Caco-2 (cell line): ENCODE data around the gene KIAA0825. TPM values are rescaled to one million over a fixed set of nuclear protein-coding genes. Genes with fewer than 3 reads are reported as not detected.

Experiments
- BruUV-seq: library from RNA; stranded (reverse); fragments of 400-500 nt; replicated peaks from 2 replicates; lab custom pipeline; 2021; lab: Mats Ljungman, UMichigan
- CTCF ChIA-PET: fragments of 300-600 bp; sonication (Branson Sonifier 250); formaldehyde crosslinking; loops from one replicate; lab custom pipeline; 2022; ENCODE audit warnings: antibody characterized with exemption; lab: Charles Lee
- POLR2A ChIA-PET: fragments of 300-600 bp; sonication (Branson Sonifier 250); formaldehyde crosslinking; loops from one replicate; lab custom pipeline; 2022; ENCODE audit warnings: antibody characterized with exemption; lab: Charles Lee
- DNase-seq, 2 experiments: peaks; one replicate each; pipeline versions ENCODE4 v3.0.0 to v3.0.0-alpha.2; 2020 to 2022
- H3K27me3 ChIP-seq: replicated peaks from 2 replicates; pipeline ENCODE4 v1.6.0; 2011; ENCODE audit warnings: low read length; ENCODE audit not compliant: control insufficient read depth, insufficient read depth
- H3K36me3 ChIP-seq: 2 replicates; pipeline ENCODE4 v1.5.1; 2011; ENCODE audit warnings: low read length; ENCODE audit not compliant: control insufficient read depth, insufficient read depth
- H3K4me1 ChIP-seq: fragments of 250-450 bp; sonication (Bioruptor Pico); 2 replicates; pipeline ENCODE4 v1.5.1; 2020; ENCODE audit warnings: mild to moderate bottlenecking
- H3K4me3 ChIP-seq: 2 replicates; pipeline ENCODE4 v1.5.1; 2011; ENCODE audit warnings: low read depth, mild to moderate bottlenecking, control low read depth, low read length
- H3K9me3 ChIP-seq: fragments of 250-450 bp; sonication (Bioruptor Pico); 2 replicates; pipeline ENCODE4 v1.5.1; 2020; ENCODE audit warnings: mild to moderate bottlenecking, moderate library complexity
- H3K27ac Mint-ChIP-seq: one replicate; pipeline ENCODE4 v1.8.0; 2022; ENCODE audit warnings: mixed read lengths; ENCODE audit not compliant: unreplicated experiment
- H3K27me3 Mint-ChIP-seq: one replicate; pipeline ENCODE4 v1.8.0; 2022; ENCODE audit warnings: mixed read lengths; ENCODE audit not compliant: insufficient read depth, unreplicated experiment
- H3K36me3 Mint-ChIP-seq: one replicate; pipeline ENCODE4 v1.8.0; 2022; ENCODE audit warnings: mild to moderate bottlenecking, mixed read lengths; ENCODE audit not compliant: insufficient read depth, unreplicated experiment
- H3K4me1 Mint-ChIP-seq: one replicate; pipeline ENCODE4 v1.8.0; 2022; ENCODE audit warnings: low read depth, mixed read lengths; ENCODE audit not compliant: unreplicated experiment
- H3K4me3 Mint-ChIP-seq: one replicate; pipeline ENCODE4 v1.8.0; 2022; ENCODE audit warnings: mild to moderate bottlenecking, moderate library complexity, mixed read lengths; ENCODE audit not compliant: unreplicated experiment
- H3K9me3 Mint-ChIP-seq: one replicate; pipeline ENCODE4 v1.8.0; 2022; ENCODE audit warnings: mixed read lengths; ENCODE audit not compliant: unreplicated experiment
- CTCF ChIP-seq, 2 experiments: fragments of 200-600 bp in 1 of 2; IDR thresholded peaks; 1 replicate in 1 of 2; 2 replicates in 1 of 2; pipeline versions ENCODE4 v1.5.1 to v1.8.0; 2011 to 2022; ENCODE audit warnings: antibody characterized with exemption in 1 of 2, control low read depth in 1 of 2, inconsistent platforms in 1 of 2, low read depth in 1 of 2, low read length in 1 of 2, mild to moderate bottlenecking in 1 of 2, moderate library complexity in 1 of 2; ENCODE audit not compliant: insufficient read depth in 1 of 2, severe bottlenecking in 1 of 2, unreplicated experiment in 1 of 2
- intact Hi-C: fragments of 100-400 bp; cut with micrococcal nuclease; formaldehyde crosslinking; loops from one replicate; pipeline ENCODE4 v1.10.0; 2022; ENCODE audit not compliant: unreplicated experiment
- total RNA-seq: library from RNA; stranded (reverse); gene quantifications from 2 replicates; pipeline ENCODE4 v1.2.3, GENCODE V29; 2022

KIAA0825 gene
- total RNA-seq, 1 experiment from 2014 or later = 0.50 TPM

DNA sequence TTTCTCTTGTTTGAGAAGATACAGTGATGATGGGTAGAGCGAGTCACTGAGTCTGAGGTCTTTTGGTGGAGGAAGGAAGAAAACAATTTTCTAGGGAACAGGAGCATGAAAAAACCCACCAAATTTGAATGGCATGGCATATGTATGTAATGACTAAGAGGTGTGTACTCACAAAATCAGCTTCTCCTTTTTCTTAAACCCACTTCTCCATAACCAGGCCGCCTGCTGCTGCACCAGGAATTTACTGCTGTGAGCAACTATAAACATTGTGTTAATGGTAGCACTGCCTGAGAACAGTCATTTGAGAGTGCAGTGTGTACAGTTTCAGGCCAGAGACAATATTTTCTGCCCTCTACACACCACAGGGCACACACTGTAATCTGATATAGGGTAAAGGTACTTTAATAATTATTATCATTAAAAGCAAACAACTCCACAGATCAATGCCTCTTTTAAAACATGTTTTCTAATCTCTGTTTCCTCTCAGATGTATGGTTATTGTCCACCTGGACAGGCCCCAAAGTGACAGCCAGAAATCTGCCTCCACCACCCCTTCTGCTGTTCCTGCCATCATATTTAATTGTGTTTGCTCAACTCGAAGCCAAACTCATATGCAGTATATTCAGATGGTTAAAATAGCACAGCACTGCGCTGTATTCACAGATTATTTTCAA, 241.6 kb downstream of the KIAA0825 start:
- Histone ChIP-seq H3K27me3 (no peaks in the 10 kb centered on the region), H3K4me3 (no peak overlapping the region), H3K36me3 (no peaks in the 10 kb centered on the region), H3K4me1 (no peaks in the 10 kb centered on the region), H3K9me3 (0 out of 2 replicates have a peak, but pooled peaks cover 3% of the 10 kb centered on the region)
- CTCF ChIA-PET = interaction anchor here (0.6 kb wide), 1 partner anchor 14 kb away, joined by 3 read pairs; no protein-coding TSS in a partner anchor
- no peak overlapping the region for H3K4me3 Mint-ChIP-seq
- intact Hi-C loops = no loop called here
- BruUV-seq = no TSS peak
- H3K9me3 Mint-ChIP-seq = no peaks in the 10 kb centered on the region
- H3K4me1 Mint-ChIP-seq = peaks cover 10% of the 10 kb centered on the region
- TF ChIP-seq CTCF (IDR thresholded peaks at IDR 0.05; ENCODE audit: insufficient read depth in 1 of 2, low read depth in 1 of 2, low read length in 1 of 2, severe bottlenecking in 1 of 2, unreplicated experiment in 1 of 2) = no peak
- DNase-seq = no peak
- no peaks in the 10 kb centered on the region for H3K27me3 Mint-ChIP-seq
- H3K36me3 Mint-ChIP-seq = no peaks in the 10 kb centered on the region
- POLR2A ChIA-PET = no interaction called here
- no peak overlapping the region for H3K27ac Mint-ChIP-seq

DNA sequence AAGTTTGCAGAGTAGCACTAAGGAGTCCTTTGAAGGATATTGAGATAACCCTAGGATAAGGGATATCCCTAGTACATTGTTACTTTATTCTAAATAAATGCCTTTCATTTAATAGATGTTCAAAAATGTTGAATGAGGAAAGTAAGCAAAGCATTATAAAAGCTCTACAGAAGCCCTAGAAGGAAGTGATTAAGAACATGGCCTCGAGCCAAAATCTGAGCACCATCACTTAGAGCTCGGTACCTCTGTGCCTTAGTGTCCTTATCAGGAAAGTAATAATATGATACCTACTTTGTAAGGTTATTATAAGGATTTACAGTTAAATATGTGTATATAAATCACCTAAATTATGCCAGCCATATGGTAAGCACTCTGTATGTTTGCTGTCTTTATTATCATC, 242.6 kb downstream of the KIAA0825 start:
- ChIA-PET POLR2A (no interaction called here), CTCF (no interaction called here)
- TF ChIP-seq CTCF (IDR thresholded peaks at IDR 0.05; ENCODE audit: insufficient read depth in 1 of 2, low read depth in 1 of 2, low read length in 1 of 2, severe bottlenecking in 1 of 2, unreplicated experiment in 1 of 2) = no peak
- intact Hi-C loops = no loop called here
- DNase-seq = no peak
- Mint-ChIP-seq H3K27ac (no peak overlapping the region), H3K4me3 (no peak overlapping the region), H3K4me1 (peaks cover 5% of the 10 kb centered on the region), H3K27me3 (no peaks in the 10 kb centered on the region), H3K9me3 (no peaks in the 10 kb centered on the region), H3K36me3 (no peaks in the 10 kb centered on the region)
- Histone ChIP-seq H3K9me3 (0 out of 2 replicates have a peak, but pooled peaks cover 3% of the 10 kb centered on the region), H3K36me3 (no peaks in the 10 kb centered on the region), H3K27me3 (no peaks in the 10 kb centered on the region), H3K4me1 (no peaks in the 10 kb centered on the region), H3K4me3 (no peak overlapping the region)
- no TSS peak for BruUV-seq

GRCh38 chr5:94374336-94374735, 244.1 kb downstream of the KIAA0825 start:
- no peaks in the 10 kb centered on the region for H3K36me3 ChIP-seq
- DNase-seq = no peak
- H3K9me3 ChIP-seq = 0 out of 2 replicates have a peak, but pooled peaks cover 1% of the 10 kb centered on the region
- Mint-ChIP-seq H3K4me1 (no peaks in the 10 kb centered on the region), H3K9me3 (no peaks in the 10 kb centered on the region), H3K27ac (no peak overlapping the region), H3K4me3 (no peak overlapping the region), H3K27me3 (no peaks in the 10 kb centered on the region), H3K36me3 (no peaks in the 10 kb centered on the region)
- no peaks in the 10 kb centered on the region for H3K4me1 ChIP-seq
- TF ChIP-seq CTCF (IDR thresholded peaks at IDR 0.05; ENCODE audit: insufficient read depth in 1 of 2, low read depth in 1 of 2, low read length in 1 of 2, severe bottlenecking in 1 of 2, unreplicated experiment in 1 of 2) = no peak
- ChIA-PET POLR2A (no interaction called here), CTCF (no interaction called here)
- no peaks in the 10 kb centered on the region for H3K27me3 ChIP-seq
- intact Hi-C loops = no loop called here
- BruUV-seq = no TSS peak
- H3K4me3 ChIP-seq = no peak overlapping the region
